NCI-H1694 treated with DMSO at 0.1 percent for 48 hours (cell line): ENCODE data around the gene TEDC2.

Experiments
- DNase-seq: peaks from one replicate; lab custom pipeline; 2025; lab: John Stamatoyannopoulos, UW

TEDC2 gene

GRCh38 chr16:2496223-2497115, 36.6 kb downstream of the TEDC2 start:
- DNase-seq, result no peak

GRCh38 chr16:2497116-2497630, 37.3 kb downstream of the TEDC2 start:
- DNase-seq, result no peak

GRCh38 chr16:2497695-2498484, 38.0 kb downstream of the TEDC2 start:
- no peak for DNase-seq

GRCh38 chr16:2498531-2499253, 38.8 kb downstream of the TEDC2 start:
- DNase-seq, result no peak

GRCh38 chr16:2499454-2499853, 39.5 kb downstream of the TEDC2 start:
- no peak for DNase-seq

- no peak for DNase-seq
Observed at GRCh38 chr16:2499890-2500429, 40.1 kb downstream of the TEDC2 start.

GRCh38 chr16:2500430-2500917, 40.6 kb downstream of the TEDC2 start:
- no peak for DNase-seq

GRCh38 chr16:2500918-2501750, 41.2 kb downstream of the TEDC2 start:
- peak; percentile 65 for DNase-seq

GRCh38 chr16:2501946-2502895, 42.3 kb downstream of the TEDC2 start:
- DNase-seq, result no peak

GRCh38 chr16:2505695-2506094, 45.8 kb downstream of the TEDC2 start:
- no peak for DNase-seq

GRCh38 chr16:2507052-2507659, 47.2 kb downstream of the TEDC2 start:
- no peak for DNase-seq

GRCh38 chr16:2507665-2508064, 47.8 kb downstream of the TEDC2 start:
- no peak for DNase-seq

- DNase-seq, result no peak
Observed at GRCh38 chr16:2508722-2509400, 49.0 kb downstream of the TEDC2 start.

- no peak for DNase-seq
Observed at GRCh38 chr16:2511128-2511800, 51.4 kb downstream of the TEDC2 start.

- DNase-seq, result no peak
Observed at GRCh38 chr16:2511996-2512734, 52.3 kb downstream of the TEDC2 start.

- DNase-seq, result no peak
Observed at GRCh38 chr16:2512735-2513404, 53.0 kb downstream of the TEDC2 start.
